Epidermal melanocyte (primary cell): Measurements from ENCODE around the gene ECT2L.

Experiments
- DNase-seq: peaks from one replicate; pipeline ENCODE4 v3.0.0; 2011; ENCODE audit warnings: low spot score; ENCODE audit not compliant: insufficient read length

The ECT2L gene

DNA sequence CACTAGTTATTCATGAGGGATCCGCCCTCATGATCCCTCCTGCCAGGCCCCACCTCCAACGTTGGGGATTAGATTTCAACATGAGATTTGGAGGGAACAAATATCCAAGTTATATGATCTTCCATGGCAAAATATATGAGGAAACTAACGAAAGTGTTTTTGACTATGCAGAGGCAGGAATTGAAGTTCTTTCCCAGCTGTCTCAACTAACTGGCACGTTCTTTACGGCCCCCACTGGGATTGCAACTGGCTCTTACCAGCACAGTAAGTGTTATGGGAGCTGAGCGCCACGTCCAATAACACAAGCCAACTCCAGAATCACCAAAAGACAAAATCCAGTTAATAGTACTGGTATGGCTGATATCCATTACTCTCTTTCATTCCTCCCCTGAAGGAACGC, 66.6 kb downstream of the ECT2L start:
- no peak for DNase-seq

DNA sequence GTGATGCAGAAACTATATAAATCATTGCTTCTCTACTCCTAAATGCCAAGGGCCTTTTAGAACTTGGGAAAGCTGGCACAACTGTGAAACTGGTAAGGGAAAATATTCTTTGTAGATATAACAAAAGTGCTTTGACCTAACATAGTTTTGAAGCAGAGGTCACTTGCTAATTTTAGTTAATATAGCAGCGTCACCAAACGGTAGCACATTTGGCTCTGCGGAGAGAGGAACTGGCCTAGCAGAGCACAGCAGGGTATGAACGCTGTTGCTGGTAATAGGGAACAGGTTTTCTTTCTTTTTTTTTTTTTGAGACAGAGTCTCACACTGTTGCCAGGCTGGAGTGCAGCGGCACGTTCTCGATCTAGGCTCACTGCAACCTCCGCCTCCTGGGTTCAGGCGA, 67.4 kb downstream of the ECT2L start:
- DNase-seq = no peak

DNA sequence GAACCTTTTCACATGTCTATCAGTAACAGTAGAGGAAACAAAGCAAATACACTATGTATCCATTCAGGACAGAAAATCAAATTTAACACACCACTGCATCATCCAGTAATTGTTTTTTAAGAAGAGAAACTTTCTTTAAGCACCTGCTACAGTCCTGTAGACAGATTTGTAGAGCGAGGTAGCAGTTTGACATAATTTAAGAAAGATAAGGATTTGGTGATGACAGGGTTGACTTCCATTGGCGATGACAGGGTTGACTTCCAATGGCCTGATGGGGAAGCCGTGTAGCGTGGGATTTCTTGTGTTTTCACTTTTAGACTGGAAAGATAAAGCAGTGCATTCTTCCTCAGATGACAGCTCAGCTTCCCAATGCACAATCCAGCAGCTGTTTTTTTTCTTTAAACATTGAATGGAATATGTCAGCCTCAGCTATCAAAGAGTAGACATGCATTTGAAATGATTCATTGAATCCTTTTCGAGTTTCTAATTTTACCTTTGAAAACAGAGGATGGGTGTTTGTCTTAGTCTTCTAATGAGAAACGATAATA, 68.5 kb downstream of the ECT2L start:
- no peak for DNase-seq

DNA sequence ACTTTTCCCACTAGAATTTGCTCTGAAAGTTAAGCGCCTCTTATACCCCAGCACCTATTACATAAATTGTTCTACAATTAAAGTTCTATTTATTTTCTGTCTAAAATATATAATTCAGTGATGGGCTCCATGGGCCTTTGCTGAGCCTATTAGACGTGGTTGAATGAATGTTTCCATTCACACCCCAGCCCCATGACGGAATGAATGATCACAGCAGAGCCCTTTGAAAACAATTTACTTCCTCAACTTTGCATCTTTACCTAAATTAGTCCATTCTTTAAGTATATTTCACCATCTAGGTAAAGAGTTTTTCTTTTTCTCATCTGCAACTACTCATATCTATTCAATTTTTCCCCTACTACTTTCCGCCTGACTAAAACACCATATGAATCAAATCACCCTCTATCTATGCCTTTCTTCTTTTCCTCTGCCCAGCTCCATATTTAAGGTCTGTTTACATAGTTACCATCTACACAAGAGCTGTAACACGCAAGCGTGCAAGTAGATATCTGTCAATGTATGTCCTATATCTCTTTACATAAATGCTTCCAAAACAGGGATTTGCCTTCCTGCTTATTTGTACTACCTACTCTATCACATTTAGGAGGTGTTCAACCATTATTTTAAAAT, 69.7 kb downstream of the ECT2L start:
- no peak for DNase-seq

DNA sequence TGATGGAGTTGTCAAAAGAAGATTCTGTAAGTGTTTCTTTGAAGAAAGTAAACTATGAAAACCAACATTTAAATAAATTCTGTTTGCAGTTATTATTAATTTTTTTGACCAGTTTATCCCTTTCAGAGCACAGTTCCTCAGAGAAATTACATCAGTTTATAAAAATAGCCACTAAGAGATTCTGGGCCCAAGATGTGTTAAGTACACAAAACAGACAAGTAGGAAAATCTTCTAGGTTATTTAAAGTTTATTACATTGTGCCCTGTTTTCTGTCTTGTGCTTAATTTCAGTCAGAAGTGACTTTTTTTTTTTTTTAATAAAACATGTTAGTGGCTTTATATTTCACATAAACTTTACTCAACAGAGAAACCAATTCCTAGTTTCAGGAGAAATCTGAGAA, 72.3 kb downstream of the ECT2L start:
- no peak for DNase-seq

DNA sequence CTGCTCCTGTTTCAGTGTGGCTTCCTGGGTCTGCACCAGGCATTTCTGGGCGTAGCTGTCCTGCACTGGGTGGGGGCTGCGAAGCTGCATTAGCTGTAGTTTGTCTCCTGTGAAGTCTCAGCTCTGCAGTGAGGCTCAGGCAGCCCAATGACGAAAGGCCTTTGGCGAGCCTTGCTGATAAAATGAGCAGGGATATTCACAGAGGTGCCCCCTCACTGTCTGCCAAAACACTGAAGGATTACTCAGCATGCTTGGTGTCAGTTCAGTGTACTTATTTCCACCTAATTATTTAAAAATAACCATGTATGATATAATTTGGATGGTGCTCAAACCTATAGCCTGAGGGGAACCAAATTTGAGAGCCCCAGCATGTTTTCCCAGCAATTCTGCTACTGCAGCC, 73.5 kb downstream of the ECT2L start:
- DNase-seq = no peak

DNA sequence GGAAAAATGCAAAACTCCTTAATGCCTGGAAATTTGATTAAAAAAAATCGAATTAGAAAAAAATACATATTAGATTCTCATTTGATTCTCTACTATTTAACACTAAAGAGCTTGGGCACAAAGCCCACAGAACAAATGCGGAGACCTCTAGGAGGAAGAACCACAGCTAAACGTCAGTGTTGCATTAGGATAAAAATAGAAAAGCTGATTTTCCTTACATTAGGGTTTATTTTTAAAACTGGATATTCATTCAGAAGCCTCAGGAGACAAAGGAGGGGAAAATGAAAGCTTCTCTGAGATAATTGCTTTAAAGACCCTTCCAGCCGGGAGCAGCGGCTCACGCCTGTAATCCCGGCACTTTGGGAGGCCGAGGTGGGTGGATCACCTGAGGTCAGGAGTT, 77.3 kb downstream of the ECT2L start:
- no peak for DNase-seq

DNA sequence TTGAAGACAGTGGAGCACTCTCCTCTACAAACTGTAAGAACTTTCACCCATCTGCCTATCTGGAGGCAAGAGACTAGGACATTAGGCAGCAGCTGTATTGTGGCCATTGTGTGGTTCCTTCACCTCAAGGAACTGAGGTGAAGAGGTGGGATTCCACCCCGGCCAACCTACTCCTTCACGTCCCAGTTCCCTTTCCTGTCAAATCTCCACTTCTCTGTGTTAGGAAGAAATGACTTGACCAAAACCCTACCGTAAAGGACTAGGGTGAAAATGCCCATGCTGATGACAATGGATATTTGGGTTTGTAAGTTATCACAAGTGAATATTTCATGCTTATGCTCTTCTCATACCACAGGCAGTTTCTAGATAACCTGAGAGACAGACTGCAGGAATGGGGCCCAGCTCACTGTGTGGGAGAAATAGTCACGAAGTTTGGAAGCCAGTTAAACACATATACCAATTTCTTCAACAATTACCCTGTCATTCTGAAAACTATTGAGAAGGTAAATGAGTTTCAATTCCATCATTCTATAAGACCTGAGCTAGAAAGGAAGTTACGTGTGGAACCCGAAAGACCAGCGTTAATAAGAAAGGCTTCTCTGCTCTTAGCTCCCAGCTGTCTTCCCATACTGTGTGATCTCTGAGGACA, 86.6 kb downstream of the ECT2L start:
- no peak for DNase-seq

DNA sequence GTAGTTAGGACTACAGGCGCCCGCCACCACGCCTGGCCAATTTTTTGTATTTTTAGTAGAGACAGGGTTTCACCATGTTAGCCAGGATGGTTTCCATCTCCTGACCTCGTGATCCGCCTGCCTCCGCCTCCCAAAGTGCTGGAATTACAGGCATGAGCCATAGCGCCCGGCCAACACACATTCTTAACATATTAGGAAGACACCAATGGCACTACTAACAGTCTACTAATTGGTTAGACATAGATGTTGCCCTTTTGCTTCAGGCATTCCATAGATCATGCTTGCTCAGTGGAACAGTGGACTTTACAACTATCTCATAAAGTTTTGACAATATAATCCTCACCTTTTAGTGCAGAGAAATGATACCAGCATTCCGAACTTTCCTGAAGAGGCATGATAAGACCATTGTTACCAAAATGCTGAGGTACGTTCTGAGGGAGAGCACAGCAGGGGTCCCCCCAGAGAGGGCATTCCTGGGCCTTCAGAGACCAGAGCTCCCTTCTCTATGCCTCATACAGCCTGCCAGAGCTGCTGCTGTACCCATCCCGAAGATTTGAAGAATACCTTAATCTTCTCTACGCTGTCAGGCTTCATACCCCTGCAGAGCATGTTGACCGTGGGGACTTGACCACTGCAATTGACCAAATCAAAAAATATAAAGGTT, 89.4 kb downstream of the ECT2L start:
- DNase-seq = no peak

DNA sequence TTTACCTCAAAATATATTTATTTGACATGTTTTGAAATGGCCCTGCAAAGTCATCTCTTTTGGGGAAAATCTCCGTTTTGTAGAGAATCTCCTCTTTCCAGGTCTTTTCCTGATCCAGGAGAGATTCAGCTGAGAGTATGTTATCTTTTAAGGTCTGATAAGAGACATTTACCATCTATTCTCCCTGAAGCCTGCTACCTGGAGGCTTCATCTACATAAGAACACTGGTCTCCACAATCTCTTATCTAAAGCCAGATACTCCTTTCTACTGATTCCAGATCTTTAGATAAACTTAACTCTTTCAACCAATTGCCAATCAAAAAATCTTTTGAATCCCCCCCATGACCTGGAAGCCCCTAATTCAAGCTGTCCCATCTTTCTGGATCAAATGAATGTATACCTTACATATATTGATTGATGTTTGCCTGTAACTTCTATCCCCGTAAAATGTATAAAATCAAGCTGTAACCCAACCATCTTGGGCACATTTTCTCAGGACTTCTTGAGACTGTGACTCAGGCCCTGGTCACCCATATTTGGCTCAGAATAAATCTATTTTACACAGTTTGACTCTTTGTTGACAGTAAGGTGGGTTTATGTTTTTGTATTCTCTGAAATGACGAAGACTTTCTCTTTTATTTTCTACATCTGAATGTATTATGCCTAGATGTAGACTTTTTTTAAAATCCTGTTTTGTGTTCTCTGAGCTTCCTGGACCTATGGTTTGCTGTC, 95.5 kb downstream of the ECT2L start:
- no peak for DNase-seq

DNA sequence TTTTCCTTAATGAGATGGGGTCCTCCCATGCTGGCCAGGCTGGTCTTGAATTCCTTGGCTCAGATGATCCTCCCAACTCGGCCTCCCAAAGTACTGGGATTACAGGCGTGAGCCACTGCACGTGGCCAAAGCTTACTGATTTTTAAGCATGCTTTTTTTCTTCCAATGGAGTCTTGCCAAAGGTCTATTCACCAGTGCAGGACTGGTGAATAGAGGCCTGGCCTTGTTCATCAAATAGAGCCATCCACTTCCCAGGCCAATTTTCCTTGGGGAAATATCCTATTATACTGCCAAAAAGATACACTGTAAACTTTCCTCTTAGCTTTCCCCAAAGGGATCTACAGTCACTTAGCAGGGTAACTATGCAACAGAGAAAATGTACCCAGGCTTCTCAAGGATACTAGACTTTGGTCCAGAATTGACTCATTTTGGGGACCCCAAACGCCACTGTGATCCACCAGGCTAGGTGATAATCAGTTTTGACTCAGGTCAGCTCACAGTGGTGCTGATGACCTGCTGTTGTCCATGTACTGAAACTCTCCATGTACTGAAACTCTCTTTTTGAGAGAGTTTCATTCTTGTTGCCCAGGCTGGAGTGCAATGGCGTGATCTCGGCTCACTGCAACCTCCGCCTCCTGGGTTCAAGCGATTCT, 100.3 kb downstream of the ECT2L start:
- no peak for DNase-seq

DNA sequence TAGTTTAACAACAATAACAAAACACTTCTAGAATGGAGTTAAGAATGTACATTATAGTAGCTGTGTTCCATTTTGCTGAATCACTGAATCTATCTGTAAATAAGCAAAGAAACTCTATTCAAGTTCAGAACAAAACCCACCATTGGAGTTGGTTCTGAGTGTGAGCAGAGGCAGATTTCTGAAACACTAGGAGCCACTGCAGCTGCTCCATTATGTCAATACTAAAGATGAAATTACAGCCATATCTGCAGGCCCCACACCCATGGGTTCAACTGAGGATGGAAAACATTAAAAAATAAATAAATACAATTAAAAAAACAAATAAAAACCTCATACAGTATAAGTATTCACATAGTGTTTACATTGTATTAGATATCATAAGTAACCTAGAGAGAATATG, 101.1 kb downstream of the ECT2L start:
- no peak for DNase-seq

DNA sequence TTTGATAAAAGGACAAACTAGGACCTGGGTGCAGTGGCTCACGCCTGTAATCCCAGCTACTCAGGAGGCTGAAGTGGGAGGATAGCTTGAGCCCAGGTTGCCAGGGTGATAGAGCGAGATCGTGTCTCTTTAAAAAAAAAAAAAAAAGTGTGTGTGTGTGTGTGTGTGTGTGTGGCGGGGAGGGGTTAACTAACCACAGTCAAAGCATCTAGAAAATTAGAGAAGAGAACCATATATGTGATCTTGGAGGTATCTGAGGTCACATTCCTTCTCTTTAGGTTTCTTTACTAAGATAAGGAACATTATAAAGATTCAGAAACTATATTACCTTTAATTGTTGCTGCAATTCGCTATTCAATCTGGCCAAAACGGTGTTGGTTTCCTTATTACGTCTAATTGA, 111.3 kb downstream of the ECT2L start:
- no peak for DNase-seq

DNA sequence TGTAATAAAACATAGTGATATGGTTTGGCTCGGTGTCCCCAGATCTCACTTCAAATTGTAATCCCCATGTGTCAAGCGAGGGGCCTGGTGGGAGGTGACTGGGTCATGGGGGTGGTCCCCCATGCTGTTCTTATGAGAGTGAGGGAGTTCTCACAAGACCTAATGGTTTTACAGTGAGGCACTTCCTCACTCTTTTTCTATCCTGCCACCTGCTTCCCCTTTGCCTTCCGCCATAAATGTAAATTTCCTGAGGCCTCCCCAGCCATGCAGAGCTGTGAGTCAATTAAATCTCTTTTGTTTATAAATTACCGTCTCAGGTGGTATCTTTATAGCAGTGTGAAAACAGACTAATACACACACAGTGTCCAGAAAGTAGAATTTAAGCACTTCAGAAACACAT, 113.6 kb downstream of the ECT2L start:
- DNase-seq = no peak

DNA sequence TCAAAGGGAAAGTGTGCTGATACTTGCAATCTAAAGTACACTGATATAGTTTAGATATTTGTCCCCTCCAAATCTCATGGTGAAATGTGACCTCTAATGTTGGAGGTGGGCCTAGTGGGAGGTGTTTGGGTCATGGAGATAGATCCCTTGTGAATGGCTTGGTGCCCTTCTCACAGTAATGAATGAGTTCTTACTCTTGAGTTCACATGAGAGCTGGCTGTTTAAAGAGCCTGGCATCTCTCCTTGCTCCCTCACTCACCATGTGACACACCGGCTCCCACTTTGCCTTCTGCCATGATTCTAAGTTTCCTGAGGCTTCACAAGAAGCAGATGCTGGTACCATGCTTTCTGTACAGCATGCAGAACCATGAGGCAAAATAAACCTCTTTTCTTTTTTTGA, 114.1 kb downstream of the ECT2L start:
- DNase-seq = no peak

DNA sequence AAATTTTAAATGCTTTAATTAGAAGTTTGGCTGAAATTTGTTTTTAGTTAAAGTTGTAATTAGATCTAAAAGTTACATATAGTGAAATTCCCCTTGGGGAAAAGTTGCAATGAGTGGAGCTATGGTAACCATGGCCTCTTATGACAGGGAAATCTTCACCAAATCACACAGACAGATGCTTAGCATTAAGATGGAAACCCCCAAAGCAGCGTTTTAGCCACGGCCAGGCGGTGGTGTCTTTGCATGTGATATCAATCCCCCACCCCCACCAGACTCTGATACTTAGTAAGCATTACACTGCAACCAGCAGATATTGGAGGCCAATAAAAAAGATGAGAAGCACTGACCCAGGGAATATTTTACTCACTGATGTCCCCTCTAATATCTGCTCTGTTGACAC, 116.4 kb downstream of the ECT2L start:
- DNase-seq = no peak

DNA sequence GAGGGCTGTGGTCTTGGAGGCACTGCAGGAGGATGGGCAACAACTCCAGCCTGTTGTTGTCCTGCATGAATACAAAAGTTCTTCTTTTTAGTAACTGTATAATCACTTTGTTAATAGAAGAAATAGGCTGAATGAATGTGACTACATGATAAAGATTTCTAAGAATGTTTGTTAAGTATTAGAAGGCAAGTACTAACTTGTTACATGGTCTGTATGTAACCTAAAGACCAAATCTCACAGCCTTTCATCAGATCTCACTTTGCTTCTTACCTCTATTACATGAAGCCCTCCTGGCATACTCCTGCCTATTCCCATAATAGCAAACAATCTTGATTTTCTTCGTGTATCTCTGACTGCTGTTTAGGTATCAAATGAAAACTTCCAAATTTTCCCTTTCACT, 118.8 kb downstream of the ECT2L start:
- no peak for DNase-seq

DNA sequence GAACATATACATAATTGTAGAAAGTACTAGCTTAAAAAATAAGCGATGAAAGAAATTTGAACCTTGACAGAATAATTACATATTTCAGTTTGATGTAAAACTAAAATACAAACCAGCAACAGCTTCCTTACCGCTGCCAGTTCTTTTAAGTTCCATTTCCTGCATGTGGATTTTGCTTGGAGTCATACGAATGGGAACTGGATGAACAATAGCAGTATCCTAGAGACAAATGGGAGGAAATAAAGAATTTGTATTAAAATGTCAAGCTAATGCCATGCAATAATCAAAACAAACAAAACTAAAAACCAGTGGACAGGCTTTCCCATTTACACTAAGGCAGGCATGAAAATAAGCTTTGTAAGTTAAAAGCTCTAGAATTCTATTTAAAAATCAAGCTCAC, 125.0 kb downstream of the ECT2L start:
- no peak for DNase-seq

DNA sequence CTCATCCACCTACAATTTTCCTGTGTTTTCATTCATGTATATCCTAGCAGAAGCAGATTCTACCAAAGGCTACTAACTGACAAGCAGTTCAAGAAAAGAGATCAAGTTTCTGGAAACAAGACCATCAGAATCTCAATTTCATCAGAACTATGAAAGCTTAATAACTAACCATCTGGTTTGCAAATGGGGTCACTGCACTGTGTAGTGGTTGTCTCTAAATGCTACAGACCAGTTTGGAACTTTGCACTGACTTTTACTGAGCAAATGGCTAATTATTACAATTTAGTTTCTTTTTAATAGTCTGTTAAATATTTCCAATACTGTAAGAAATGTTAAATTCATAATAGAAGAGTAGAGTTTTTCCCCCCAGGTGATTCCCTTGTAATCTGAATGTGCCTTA, 127.7 kb downstream of the ECT2L start:
- no peak for DNase-seq

DNA sequence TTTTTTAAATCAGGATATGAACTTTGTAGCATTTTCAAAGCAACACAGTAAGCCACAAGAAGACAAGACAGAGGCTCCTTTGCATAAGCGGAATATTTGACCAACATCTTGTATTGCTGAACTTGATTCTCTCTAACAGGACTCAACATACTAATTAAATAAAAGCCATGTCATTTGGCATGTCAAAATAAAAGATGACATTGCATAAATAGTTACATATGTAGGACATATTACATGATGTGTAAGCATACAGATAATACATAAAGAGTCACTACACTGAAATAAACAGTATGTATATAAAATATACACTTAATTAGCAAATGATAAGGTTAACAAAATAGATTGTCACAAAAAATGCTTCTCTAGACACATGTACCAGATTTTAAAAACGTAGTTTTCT, 129.9 kb downstream of the ECT2L start:
- no peak for DNase-seq

DNA sequence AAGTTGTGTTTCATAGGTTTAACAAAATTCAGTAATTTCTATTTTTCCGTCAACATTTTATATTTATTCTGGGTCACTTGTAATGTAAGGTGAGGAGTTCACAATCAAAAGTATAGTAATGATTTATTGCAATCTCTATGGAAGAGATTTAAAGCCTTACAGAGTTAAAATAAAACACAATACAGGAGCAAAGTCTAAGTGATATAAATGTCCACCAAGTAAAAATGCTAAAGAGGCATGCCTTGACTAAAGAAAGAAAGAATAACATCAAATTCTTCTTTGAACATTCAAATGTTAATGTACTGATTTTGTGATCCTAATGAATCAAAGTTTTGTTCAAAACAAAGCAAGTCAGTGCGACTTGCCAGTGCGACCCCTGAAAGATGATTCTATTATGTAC, 130.7 kb downstream of the ECT2L start:
- no peak for DNase-seq

DNA sequence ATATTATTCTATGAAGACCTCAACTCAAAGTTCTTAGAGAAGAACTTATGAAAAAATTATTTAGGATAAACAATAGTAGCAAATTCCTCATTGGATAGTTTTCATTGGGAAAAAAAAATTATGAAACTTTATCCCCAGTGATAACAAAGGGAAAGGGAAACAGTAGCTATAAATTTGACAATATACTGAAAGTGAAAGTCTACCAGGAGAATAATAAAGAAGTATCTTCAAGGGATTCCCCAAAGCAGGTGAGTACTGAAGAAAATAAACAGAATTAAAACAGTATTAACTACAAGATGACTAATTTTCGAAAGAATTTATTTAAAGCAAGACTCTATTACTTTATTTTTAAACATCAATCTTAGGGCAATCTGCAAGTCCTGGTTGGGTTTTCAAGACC, 135.8 kb downstream of the ECT2L start:
- no peak for DNase-seq
